Measurements from ENCODE around the gene INKA1. TPM values are rescaled to one million over a fixed set of nuclear protein-coding genes. Genes with fewer than 3 reads are reported as not detected.

Gene INKA1
- total and polyA plus RNA-seq, 9 of the 15 experiments (the other 6 are each of a cell fraction or from before 2014, with no cell fraction given), result 0.55 to 13.9 (median 6.7) TPM

DNA sequence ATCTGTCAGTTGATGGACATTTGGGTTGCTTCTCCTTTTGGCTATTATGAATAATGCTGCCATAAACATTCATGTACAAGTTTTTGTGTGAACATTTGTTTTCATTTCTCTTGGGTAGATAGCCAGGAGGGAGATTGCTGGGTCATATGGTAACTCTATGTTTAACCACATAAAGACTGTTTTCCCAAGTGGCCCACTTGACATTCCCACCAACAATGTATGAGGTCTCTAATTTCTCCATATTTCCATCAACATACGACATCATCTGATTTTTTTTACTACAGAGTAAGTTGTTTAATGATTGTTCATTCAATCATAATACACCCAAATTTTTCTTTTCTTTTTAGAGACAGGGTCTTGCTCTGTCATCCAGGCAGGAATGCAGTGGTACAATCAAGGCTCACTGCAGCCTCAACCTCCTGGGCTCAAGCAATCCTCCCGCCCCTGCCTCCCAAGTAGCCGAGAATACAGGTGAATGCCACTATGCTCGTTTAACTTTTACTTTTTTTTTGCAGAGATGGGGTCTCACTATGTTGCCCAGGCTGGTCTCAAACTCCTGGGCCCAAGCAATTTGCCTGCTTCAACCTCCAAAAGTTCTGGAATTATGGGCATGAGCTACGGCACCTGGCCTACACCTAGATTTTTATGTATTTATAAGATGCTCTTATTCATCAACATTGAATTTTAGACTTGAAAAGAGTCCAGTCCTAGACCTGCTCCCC is 23.5 kb upstream of the INKA1 start (continued):
- TF ChIP-seq, protein P1, sequence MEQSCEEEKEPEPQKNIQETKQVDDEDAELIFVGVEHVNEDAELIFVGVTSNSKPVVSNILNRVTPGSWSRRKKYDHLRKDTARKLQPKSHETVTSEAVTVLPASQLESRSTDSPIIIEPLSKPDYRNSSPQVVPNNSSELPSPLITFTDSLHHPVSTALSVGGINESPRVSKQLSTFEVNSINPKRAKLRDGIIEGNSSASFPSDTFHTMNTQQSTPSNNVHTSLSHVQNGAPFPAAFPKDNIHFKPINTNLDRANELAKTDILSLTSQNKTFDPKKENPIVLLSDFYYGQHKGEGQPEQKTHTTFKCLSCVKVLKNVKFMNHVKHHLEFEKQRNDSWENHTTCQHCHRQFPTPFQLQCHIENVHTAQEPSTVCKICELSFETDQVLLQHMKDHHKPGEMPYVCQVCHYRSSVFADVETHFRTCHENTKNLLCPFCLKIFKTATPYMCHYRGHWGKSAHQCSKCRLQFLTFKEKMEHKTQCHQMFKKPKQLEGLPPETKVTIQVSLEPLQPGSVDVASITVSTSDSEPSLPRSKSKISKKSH (CRISPR knock-in tag; IDR thresholded peaks at IDR 0.05), result no peak
- TF ChIP-seq ELF4 (CRISPR knock-in tag; IDR thresholded peaks at IDR 0.05), result no peak

DNA sequence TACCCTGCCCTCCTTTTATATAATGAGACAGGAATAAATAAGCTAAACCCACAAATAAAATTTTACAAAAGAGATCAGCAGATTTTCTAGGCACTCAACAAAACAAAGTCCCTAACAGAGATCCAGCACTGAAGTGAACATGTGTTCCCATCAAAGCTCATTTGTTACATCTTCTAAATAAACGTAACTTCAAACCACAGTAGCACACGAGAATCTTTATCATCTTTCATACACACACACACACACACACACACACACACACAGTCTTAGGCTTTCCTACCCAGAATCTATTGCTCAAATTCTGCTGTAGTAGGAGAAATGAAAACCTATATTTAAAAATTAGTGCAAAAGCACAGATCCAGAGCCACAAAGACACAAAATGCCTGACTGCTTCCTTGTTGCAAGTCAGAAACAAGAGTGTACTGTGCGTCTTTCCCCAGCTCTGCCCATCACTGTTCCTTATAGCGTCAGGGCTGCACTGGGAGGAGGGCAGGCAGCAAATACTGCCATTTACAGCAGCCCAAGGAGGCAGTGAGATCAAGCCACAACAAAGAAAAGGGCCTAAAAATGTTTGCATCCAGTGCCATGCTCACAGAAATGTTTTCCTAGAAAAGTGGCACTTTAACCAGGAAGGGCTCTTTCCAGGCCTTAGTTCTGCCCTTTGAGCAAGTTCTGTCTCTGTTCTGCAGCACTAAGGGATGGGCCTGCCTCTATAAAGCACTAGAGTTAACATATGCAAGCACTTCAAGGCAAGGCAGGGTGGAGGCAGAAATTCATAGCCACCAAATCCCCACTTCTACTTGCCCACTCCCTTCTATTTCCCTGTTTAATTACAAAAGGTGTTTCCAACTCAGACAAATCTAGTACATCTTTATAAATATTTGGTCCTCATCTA is 22.7 kb upstream of the INKA1 start:
- TSS peak; percentile 1 for BruUV-seq (replicated peaks)
- 71% methylated on average over 4 of the region's 4 CpGs for WGBS (ENCODE audit: insufficient coverage, low coverage, missing lambda C conversion rate)
- no peaks in the 10 kb centered on the region for H3K27me3 ChIP-seq (ENCODE audit: control insufficient read depth in 2 of 2, insufficient read depth in 2 of 2, low read length in 2 of 2)
- 0 out of 3 replicates have a peak, but pooled peaks have one; percentile 21 for ATAC-seq
- ChIA-PET CTCF (ENCODE audit: low intra/inter-chr PET ratio) (no interaction called here), POLR2A (interaction anchor here (0.9 kb wide), 1 partner anchor 21 kb away, joined by 3 read pairs; no protein-coding TSS in a partner anchor)
- H2AFZ ChIP-seq (ENCODE audit: low read depth, low read length), result no peak overlapping the region
- H3K4me3 ChIP-seq, result no peak overlapping the region
- H3K79me2 ChIP-seq (ENCODE audit: control insufficient read depth, insufficient read depth, low read length), result peaks cover 78% of the 10 kb centered on the region
- H3K9me3 ChIP-seq (replicated peaks; ENCODE audit: control insufficient read depth, insufficient read depth, low read depth, low read length), result no peaks in the 10 kb centered on the region
- in situ Hi-C loops (cut with MboI), result no loop called here
- intact Hi-C loops (cut with micrococcal nuclease), result no loop called here
- no peak for FAIRE-seq
- H3K36me3 ChIP-seq (ENCODE audit: control insufficient read depth, insufficient read depth, low read length), result peaks cover 59% of the 10 kb centered on the region; the same call in 2 of the 3 replicates
- H3K9ac ChIP-seq (ENCODE audit: insufficient read depth in 1 of 2, low read depth in 2 of 2, low read length in 2 of 2), result no peak overlapping the region
- H3K4me2 ChIP-seq (ENCODE audit: insufficient read depth, low read length), result no peak overlapping the region
- H3K9me1 ChIP-seq (ENCODE audit: control insufficient read depth, insufficient read depth, low read length), result no peaks in the 10 kb centered on the region
- 0 out of 2 replicates have a peak, but pooled peaks cover 3% of the 10 kb centered on the region for H4K20me1 ChIP-seq (replicated peaks; ENCODE audit: control insufficient read depth, insufficient read depth, low read length)
- no peak overlapping the region for H3K27ac ChIP-seq (ENCODE audit: extremely low read depth, low read depth, low read length)
- DNase-seq (ENCODE audit: extremely low read depth in 1 of 4, low spot score in 3 of 4), result no peak
- peaks cover 0 to 3% of the 10 kb centered on the region in 2 experiments; a peak in 4 of 5 replicates for H3K4me1 ChIP-seq (replicated peaks in 1 of 2; ENCODE audit: control insufficient read depth in 2 of 2, insufficient read depth in 2 of 2, low read length in 2 of 2)
- TF ChIP-seq ETV1 (tag; conservative IDR thresholded peaks at IDR 0.05; ENCODE audit: low read depth) (no peak), MAZ (CRISPR knock-in tag; conservative IDR thresholded peaks at IDR 0.05 in 1 of 2, IDR thresholded peaks at IDR 0.05 in 1 of 2) (no peak), MTA3 (IDR thresholded peaks at IDR 0.05; ENCODE audit: borderline replicate concordance) (no peak), BCOR (IDR thresholded peaks at IDR 0.05) (no peak), LARP7 (IDR thresholded peaks at IDR 0.05) (no peak), FOSL1 (tag; conservative IDR thresholded peaks at IDR 0.05) (no peak), SMAD4 (CRISPR knock-in tag; conservative IDR thresholded peaks at IDR 0.05) (no peak), KDM5B (IDR thresholded peaks at IDR 0.05; ENCODE audit: insufficient replicate concordance, low read depth, low read length) (no peak), HMG20A (CRISPR knock-in tag; conservative IDR thresholded peaks at IDR 0.05) (no peak), ZNF583 (CRISPR knock-in tag; IDR thresholded peaks at IDR 0.05) (no peak), TRIM28 (IDR thresholded peaks at IDR 0.05) (no peak), GTF2E2 (tag; IDR thresholded peaks at IDR 0.05) (no peak), TRIM25 (IDR thresholded peaks at IDR 0.05; ENCODE audit: borderline replicate concordance) (no peak), GATA2 (CRISPR knock-in tag; IDR thresholded peaks at IDR 0.05) (no peak), HDAC1 (IDR thresholded peaks at IDR 0.05) (no peak)

Measured in K562 (cell line).